ENCODE measurements around the gene SRD5A1.
A peak's percentile ranks its signal among the peaks of the same experiment; 100 is the strongest.

Gene SRD5A1

GRCh38 chr5:6714226-6715041 is 81.2 kb downstream of the SRD5A1 start:
- DNase-seq: peak; percentile 24

- DNase-seq: no peak
These were observed 82.0 kb downstream of the SRD5A1 start for GRCh38 chr5:6715271-6715670.

- peak; percentile 51 for DNase-seq
These were observed 82.8 kb downstream of the SRD5A1 start for GRCh38 chr5:6715758-6716628.

DNA sequence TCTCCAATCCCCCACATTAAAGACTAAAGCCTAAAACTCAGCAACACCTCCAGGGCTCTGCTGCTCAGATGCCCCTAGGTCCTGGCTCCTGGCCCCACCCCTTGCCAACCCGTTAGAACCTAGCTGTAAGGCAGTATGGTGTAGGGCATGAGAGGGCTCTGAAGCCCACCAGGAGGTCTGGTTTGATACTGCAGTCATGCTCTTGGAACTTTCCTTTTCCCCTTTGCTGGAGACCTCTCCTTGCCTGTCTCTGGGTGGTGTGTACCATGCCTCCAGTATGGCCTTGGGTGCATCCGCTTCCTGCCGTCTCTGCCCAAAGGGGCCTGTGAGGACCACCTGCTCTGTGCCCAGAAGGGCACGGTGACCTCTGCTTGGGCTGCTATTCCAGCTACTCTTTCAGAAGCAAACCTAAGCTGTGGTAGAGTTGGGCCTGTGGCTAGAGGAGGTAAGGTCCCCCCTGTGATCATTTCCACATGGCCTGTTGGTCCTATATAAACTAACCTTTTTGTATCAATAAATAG is 83.4 kb downstream of the SRD5A1 start:
- no peak for DNase-seq

DNA sequence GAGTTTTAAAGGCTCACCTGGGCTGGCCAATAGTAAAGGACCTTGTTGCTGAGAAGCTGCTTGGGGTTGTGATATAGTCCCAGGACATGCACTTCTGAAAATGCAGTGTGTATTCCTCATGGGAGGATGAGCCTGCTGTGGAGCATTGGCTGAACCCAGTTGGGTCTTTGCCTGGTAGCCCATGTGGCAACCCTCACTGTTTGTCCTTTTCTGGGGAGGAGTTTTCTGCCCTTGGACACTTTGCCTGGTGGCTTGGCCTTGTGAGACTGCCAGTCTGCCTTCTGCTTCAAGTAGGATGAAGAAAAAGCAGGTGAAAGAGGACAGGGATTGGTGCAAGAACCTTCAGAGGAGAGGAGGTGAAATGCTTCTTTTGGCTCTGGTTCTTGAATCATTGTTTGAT is 84.0 kb downstream of the SRD5A1 start:
- DNase-seq: no peak

- no peak for DNase-seq
These were observed 84.4 kb downstream of the SRD5A1 start for GRCh38 chr5:6717687-6718086.

DNA sequence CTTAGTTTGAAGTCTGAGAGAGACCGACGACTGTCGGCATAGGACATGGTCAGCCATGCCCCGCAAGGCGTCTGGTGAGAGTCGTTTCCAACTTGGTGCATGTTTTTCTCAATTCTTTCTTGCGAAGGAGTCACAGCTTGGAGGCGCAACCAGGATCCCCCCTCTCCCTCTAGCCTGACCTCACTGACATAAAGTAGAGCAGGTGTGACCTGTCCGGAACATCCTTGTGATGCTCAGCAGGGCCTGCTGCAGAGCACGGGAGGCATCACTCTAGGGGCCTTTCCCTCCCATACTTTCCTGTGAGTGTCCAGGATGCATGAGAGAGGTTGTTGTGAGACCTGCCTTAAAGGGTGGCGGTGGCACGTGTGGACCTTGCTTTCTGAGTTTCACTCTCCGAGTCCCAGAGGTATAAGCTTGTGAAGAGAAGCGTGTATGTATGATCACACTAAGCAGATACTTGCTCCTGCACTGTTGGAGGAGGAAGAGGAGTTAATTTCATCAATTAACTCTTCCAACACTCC is 85.0 kb downstream of the SRD5A1 start:
- no peak for DNase-seq

DNA sequence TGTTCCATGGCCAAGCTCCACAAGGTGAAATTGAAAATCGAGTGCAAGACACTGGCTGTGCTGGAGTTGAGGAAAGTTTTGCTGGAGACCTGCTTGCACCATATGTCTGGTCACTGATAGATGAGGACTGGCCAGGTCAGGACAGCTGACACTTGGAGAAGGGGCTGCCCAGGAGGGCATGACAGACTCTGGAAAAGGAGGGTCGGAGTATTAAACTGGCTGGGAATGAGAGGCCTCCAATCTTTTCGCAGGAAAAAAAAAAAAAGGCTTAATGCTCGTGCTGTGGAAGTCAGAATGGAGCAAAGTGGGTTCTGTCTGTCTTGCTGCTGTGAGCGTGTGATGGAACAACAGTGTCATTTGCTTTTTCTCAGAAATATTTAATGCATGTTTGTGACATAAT is 85.5 kb downstream of the SRD5A1 start:
- DNase-seq: no peak

DNA sequence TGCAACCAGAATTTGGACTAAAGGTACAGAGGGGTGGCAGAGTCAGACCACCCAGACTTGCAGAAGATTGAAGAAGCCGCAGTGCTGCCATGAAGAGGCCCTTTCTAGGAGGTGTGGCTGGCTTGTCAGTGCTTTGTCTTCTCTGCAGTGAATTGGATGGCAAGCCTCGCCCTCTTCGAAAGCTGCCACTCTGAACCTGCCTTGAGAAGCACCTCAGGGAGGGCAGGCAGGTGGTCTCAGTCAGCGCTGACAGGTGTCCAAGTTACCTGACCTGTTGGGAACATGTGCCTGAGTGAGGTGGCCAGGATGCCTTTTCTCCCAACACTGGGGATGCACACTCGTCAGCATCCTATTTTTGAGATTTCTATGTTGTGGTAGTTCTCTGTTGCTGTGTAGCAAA is 86.2 kb downstream of the SRD5A1 start:
- no peak for DNase-seq

GRCh38 chr5:6719896-6720560 is 86.8 kb downstream of the SRD5A1 start:
- DNase-seq: no peak

- DNase-seq: no peak
These were observed 87.3 kb downstream of the SRD5A1 start for GRCh38 chr5:6720561-6720921.

DNA sequence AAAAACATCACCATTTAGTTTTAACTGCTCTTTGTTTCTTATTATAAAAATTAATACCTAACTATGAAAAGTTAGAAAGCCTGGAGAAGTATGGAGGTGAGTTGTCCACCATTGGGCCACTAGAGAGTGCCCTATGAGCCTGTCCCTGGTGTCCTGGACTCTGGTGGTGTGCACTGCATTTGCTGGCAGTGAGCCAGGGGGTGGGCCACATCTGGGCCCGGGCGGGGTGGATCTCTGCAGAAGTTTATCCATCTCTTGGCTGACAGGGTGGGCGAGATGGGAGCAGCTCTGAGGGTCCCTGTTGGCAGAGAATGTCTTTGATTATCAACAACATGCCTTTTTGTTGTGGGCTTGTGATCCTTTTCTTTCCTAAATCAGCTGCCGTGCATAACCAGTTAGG is 88.2 kb downstream of the SRD5A1 start:
- no peak for DNase-seq

GRCh38 chr5:6722015-6722414 is 88.8 kb downstream of the SRD5A1 start:
- DNase-seq: no peak

GRCh38 chr5:6723122-6723815 is 90.0 kb downstream of the SRD5A1 start:
- no peak for DNase-seq

DNA sequence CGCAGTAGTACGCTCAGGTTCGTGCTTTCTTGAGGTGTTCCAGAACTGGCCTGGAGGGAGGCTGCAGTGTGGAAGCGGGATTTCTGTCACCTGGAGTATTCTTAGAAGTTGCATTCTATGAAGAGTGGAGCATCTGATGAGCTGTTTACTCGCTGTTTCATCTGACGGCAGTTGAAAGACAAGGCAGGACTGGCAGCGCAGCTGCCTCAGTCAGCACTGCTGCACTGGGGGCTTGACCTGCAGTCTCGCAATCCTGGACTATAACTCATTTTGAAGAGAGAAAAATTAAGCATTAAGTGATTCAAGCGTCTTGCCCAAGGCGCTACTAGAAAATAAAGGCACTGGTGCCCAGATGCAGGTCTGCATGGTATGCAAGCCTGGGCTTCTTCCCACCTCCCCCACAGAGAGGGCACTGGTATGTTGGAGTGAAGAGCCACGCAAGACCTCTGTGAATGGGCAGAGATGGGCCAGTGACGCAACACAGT is 90.6 kb downstream of the SRD5A1 start:
- no peak for DNase-seq

All from central memory CD4-positive, alpha-beta T cell (primary cell).